SK-N-SH (cell line): ENCODE data around the gene CD99L2.

Experiments
- EP300 ChIP-seq, 2 experiments: IDR thresholded peaks; 2 replicates each; pipeline versions ENCODE4 v1.4.0 to v1.6.1; 2012; ENCODE audit warnings: borderline replicate concordance in 1 of 2, low read depth in 1 of 2, low read length in 1 of 2
- FOXJ3 ChIP-seq: sonication (generic); formaldehyde crosslinking; IDR thresholded peaks from 2 replicates; pipeline ENCODE4 v1.5.1; 2020; ENCODE audit warnings: mild to moderate bottlenecking, missing genetic modification reagents
- POLR2AphosphoS5 ChIP-seq: IDR thresholded peaks from 2 replicates; pipeline ENCODE4 v1.6.1; 2012; ENCODE audit warnings: low read depth, low read length
- RAD21 ChIP-seq: IDR thresholded peaks from 2 replicates; pipeline ENCODE4 v1.6.1; 2012; ENCODE audit warnings: mild to moderate bottlenecking, low read length
- TAF1 ChIP-seq: IDR thresholded peaks from 2 replicates; pipeline ENCODE4 v1.6.1; 2012; ENCODE audit warnings: low read depth, mild to moderate bottlenecking, low read length, moderate library complexity, borderline replicate concordance
- TCF12 ChIP-seq: IDR thresholded peaks from 2 replicates; pipeline ENCODE4 v1.4.0; 2012
- TF ChIP-seq, protein P1 (sequence below): fragments of 150-350 bp; IDR thresholded peaks from 2 replicates; pipeline ENCODE4 v1.6.1; 2017; ENCODE audit warnings: antibody characterized with exemption, low read length, low read depth, borderline replicate concordance
- TF ChIP-seq, protein P2 (sequence below): fragments of 200-600 bp; sonication (generic); IDR thresholded peaks from 2 replicates; pipeline ENCODE4 v1.6.1; 2017; ENCODE audit warnings: antibody characterized with exemption, mild to moderate bottlenecking, moderate library complexity

GRCh38 chrX:150772150-150772970 lies 126.1 kb downstream of the CD99L2 start:
- TF ChIP-seq, protein P1, sequence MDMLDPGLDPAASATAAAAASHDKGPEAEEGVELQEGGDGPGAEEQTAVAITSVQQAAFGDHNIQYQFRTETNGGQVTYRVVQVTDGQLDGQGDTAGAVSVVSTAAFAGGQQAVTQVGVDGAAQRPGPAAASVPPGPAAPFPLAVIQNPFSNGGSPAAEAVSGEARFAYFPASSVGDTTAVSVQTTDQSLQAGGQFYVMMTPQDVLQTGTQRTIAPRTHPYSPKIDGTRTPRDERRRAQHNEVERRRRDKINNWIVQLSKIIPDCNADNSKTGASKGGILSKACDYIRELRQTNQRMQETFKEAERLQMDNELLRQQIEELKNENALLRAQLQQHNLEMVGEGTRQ: no peak
- TF ChIP-seq, protein P2, sequence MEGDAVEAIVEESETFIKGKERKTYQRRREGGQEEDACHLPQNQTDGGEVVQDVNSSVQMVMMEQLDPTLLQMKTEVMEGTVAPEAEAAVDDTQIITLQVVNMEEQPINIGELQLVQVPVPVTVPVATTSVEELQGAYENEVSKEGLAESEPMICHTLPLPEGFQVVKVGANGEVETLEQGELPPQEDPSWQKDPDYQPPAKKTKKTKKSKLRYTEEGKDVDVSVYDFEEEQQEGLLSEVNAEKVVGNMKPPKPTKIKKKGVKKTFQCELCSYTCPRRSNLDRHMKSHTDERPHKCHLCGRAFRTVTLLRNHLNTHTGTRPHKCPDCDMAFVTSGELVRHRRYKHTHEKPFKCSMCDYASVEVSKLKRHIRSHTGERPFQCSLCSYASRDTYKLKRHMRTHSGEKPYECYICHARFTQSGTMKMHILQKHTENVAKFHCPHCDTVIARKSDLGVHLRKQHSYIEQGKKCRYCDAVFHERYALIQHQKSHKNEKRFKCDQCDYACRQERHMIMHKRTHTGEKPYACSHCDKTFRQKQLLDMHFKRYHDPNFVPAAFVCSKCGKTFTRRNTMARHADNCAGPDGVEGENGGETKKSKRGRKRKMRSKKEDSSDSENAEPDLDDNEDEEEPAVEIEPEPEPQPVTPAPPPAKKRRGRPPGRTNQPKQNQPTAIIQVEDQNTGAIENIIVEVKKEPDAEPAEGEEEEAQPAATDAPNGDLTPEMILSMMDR: peak; percentile 76
- TF ChIP-seq RAD21 (peak; percentile 83), EP300 (IDR thresholded peaks at IDR 0.05; ENCODE audit: borderline replicate concordance in 1 of 2, low read depth in 1 of 2, low read length in 1 of 2) (no peak), FOXJ3 (CRISPR knock-in tag) (no peak), TCF12 (no peak), TAF1 (no peak), POLR2AphosphoS5 (no peak)
